Measurements from ENCODE around the gene KLHL3. TPM values are rescaled to one million over a fixed set of nuclear protein-coding genes. Genes with fewer than 3 reads are reported as not detected.

Gene KLHL3
- total RNA-seq, 6 experiments from 2014 or later, result 0.25 to 1.3 (median 0.53) TPM

DNA sequence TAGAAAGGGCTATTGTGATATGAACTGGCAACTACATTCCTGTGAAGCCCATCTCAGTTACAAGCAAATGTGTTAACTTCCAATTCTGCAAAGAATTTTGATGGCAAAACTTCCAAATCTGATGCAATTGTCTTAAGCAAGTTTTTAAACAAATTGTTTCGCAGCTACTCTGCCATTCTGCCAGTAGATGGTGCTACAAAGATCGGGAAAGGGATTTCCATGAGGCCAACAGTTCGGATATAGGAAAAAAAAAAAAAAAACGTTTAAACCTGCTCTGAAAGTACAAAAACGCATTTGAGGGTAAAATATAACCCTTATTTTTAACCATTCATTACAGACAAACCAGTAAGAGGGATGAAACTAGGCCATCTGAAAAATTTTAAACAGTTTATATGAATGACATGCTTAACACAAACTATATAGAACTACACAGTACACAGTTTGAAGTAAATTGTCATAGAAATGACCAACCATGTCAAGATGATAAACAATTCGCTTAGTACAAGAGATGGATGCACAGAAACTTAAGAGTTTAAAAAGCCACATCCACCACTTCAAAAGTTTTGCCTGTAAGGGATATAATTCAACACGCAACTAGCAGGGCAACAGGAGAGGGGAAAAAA is 16.1 kb upstream of the KLHL3 start:
- DNase-seq, result peak; percentile 65
- H3K27ac Mint-ChIP-seq, result peak overlapping the region; percentile 100
- H3K36me3 Mint-ChIP-seq (ENCODE audit: low read depth), result peaks cover 35% of the 10 kb centered on the region

DNA sequence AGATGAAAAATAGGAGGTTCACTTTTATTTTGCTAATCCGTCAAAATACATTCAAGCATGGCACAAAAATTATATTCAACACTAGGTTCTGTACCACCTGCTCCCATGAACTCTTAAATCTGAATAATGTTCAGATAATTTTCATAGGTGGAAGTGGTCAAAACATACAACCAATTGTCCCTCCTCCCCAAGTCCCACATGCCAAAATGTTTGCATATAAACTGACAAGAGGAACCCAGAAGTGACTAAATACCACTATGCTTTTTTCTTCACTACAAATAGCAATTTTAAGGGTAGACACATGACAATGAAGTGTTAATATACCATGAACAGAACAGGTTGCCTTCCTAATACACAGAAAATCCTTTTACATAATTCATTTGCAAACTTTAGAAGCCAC is 14.5 kb upstream of the KLHL3 start:
- Mint-ChIP-seq H3K4me1 (ENCODE audit: low read depth) (peaks cover 21% of the 10 kb centered on the region; the same call in 1 of the 2 replicates), H3K27ac (no peak overlapping the region), H3K9me3 (no peaks in the 10 kb centered on the region), H3K27me3 (ENCODE audit: insufficient read depth) (no peaks in the 10 kb centered on the region), H3K4me3 (no peak overlapping the region), H3K36me3 (ENCODE audit: low read depth) (peaks cover 35% of the 10 kb centered on the region)
- TF ChIP-seq, protein P1, sequence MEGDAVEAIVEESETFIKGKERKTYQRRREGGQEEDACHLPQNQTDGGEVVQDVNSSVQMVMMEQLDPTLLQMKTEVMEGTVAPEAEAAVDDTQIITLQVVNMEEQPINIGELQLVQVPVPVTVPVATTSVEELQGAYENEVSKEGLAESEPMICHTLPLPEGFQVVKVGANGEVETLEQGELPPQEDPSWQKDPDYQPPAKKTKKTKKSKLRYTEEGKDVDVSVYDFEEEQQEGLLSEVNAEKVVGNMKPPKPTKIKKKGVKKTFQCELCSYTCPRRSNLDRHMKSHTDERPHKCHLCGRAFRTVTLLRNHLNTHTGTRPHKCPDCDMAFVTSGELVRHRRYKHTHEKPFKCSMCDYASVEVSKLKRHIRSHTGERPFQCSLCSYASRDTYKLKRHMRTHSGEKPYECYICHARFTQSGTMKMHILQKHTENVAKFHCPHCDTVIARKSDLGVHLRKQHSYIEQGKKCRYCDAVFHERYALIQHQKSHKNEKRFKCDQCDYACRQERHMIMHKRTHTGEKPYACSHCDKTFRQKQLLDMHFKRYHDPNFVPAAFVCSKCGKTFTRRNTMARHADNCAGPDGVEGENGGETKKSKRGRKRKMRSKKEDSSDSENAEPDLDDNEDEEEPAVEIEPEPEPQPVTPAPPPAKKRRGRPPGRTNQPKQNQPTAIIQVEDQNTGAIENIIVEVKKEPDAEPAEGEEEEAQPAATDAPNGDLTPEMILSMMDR (IDR thresholded peaks at IDR 0.05), result no peak
- no peak for DNase-seq

More for the DNA sequence above, 16.1 kb upstream of the KLHL3 start:
- H3K27me3 Mint-ChIP-seq (ENCODE audit: insufficient read depth), result peaks cover under 1% of the 10 kb centered on the region; the same call in 1 of the 2 replicates
- peak overlapping the region; percentile 99 for H3K4me3 Mint-ChIP-seq
- TF ChIP-seq, protein P1 (IDR thresholded peaks at IDR 0.05), result peak; percentile 87
- H3K4me1 Mint-ChIP-seq (ENCODE audit: low read depth), result peaks cover 21% of the 10 kb centered on the region; the same call in 1 of the 2 replicates
- H3K9me3 Mint-ChIP-seq, result no peaks in the 10 kb centered on the region

DNA sequence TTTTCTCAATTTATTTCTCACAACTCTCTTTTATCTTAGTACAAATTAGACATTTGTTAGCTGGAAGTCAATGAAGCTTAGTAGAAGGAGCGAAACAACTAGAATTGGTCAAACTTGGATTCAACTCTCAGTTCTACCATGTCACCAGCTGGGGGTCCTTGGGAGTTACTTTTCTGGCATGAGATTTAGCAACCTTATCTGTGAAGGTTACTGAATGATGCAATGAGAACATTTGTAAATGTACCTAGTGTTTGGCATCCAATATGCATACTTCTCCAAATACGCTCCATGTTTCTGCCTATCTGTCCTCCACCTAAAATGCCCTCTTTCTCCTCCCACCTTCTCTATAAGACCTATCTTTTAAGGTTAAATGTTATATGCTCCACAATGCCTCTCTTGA is 12.0 kb upstream of the KLHL3 start:
- TF ChIP-seq, protein P1 (IDR thresholded peaks at IDR 0.05), result no peak
- no peak overlapping the region for H3K4me3 Mint-ChIP-seq
- H3K9me3 Mint-ChIP-seq, result no peaks in the 10 kb centered on the region
- peaks cover 24% of the 10 kb centered on the region for H3K36me3 Mint-ChIP-seq (ENCODE audit: low read depth)
- no peak overlapping the region for H3K27ac Mint-ChIP-seq
- H3K27me3 Mint-ChIP-seq (ENCODE audit: insufficient read depth), result no peaks in the 10 kb centered on the region
- H3K4me1 Mint-ChIP-seq (ENCODE audit: low read depth), result peaks cover 16% of the 10 kb centered on the region; the same call in 1 of the 2 replicates
- no peak for DNase-seq

DNA sequence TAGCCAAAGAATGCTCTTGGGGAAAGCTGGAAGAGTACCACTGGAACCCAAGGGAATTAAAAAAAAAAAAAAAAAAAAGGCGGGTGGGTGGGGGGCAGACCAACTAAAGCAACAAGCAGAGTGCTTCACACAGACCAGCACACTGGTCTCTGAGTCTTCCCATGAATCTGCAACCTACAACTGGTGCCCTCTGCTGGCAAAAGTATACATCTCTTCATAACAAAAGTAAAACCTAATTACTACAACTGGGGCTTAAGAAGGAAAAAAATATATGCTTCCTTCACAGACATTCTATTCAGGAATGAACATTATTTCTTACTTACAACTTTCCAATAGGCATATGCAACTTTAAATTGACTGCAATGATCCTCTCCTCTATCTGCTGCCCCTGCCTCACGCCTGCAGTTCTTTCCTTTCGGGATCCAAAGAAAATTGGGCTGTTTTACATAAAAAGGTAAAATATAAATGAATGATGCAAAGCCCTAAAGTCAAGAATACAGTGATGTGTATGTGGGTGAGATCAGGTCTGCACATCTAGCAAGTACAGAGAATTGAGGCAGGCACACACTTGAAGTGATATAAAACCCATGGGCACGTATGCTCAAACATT is 7.2 kb upstream of the KLHL3 start:
- TF ChIP-seq, protein P1 (IDR thresholded peaks at IDR 0.05), result peak; percentile 85
- DNase-seq, result peak; percentile 67
- Mint-ChIP-seq H3K27ac (no peak overlapping the region), H3K4me1 (ENCODE audit: low read depth) (no peaks in the 10 kb centered on the region), H3K9me3 (peaks cover 1% of the 10 kb centered on the region), H3K36me3 (ENCODE audit: low read depth) (no peaks in the 10 kb centered on the region), H3K27me3 (ENCODE audit: insufficient read depth) (peaks cover 10% of the 10 kb centered on the region), H3K4me3 (no peak overlapping the region)

DNA sequence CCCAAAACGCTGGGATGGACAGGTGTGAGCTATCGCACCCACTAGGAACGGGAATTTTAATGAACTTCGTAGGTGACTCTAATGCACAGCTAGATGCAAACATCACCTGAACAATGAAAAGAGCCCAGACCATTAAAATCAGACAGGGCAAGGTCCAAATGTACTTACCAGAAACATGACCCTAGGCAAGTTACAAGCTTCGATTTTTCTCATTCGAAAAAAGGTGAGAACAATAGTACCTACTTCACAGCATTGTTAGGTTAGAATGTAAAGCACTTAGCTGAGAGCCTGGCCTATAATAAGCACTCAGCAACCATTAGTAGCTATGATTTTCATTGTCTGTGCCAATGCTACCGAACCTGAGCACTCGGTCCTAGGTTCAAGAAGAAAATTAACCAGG is 5.8 kb upstream of the KLHL3 start:
- no peak overlapping the region for H3K4me3 Mint-ChIP-seq
- DNase-seq, result no peak
- no peaks in the 10 kb centered on the region for H3K36me3 Mint-ChIP-seq (ENCODE audit: low read depth)
- peaks cover 6% of the 10 kb centered on the region for H3K9me3 Mint-ChIP-seq
- no peak overlapping the region for H3K27ac Mint-ChIP-seq
- H3K27me3 Mint-ChIP-seq (ENCODE audit: insufficient read depth), result peaks cover 10% of the 10 kb centered on the region
- H3K4me1 Mint-ChIP-seq (ENCODE audit: low read depth), result 0 out of 2 replicates have a peak, but pooled peaks cover 8% of the 10 kb centered on the region
- TF ChIP-seq, protein P1 (IDR thresholded peaks at IDR 0.05), result no peak

All from HFFc6 (cell line).